GM18873 (cell line): ENCODE results near the gene ZNF280D.
"Not testable (repeated sequence)": the region's sequence is repeated elsewhere in the genome, so short reads cannot be mapped to it uniquely, and the experiment has no call there.

ENCODE experiments used
- ATAC-seq: cut with Tn5 transposase; IDR thresholded peaks from one replicate; pipeline ENCODE4 v1.9.1; 2021; ENCODE audit warnings: mild to moderate bottlenecking, moderate library complexity, moderate number of reproducible peaks; ENCODE audit not compliant: unreplicated experiment, low FRiP score

ZNF280D gene

DNA sequence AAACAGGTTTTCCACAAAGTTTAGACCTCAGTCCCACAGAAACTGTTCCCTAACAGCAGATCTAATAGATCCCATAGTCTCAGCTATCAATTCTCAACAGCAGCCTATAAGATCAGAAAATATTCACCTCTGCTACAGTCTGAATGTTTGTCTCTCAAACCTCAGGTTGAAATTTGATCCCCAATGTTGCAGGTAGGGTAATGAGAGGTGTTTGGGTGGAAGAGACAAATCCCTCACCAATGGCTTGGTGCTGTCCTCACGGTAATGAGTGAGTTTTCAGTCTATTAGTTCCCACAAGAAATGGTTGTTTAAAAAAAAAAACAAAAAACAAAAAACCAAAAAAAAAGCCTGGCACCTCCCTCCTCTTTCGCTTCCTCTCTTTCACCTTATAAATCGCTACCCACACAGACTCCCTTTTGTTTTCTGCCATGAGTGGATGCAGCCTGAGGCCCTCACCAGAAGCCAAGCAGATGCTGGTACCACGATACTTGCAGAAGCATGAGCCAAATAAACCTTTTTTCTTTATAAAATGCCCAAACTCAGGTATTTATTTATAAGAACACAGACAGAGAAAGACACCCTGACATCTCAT is 14.2 kb downstream of the ZNF280D start:
- no peak for ATAC-seq

DNA sequence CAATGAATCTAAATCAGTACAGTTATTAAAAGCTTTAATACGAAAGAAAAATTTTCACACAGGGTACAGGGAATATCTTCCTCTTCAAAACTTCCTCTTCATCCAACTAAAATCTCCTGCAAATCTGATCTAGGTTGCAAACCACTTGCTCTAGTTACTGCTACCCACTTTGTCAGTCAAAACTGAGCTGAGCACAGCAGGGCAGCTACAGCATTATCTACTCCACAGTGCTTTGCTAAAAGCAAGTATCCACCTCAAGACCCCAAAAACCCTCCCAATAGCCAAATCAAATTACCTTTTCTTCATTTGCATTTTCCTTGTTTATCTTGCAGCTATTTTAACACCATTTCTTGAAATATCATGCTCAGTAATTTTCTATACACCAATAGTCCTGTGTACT is 14.7 kb downstream of the ZNF280D start:
- ATAC-seq = no peak

DNA sequence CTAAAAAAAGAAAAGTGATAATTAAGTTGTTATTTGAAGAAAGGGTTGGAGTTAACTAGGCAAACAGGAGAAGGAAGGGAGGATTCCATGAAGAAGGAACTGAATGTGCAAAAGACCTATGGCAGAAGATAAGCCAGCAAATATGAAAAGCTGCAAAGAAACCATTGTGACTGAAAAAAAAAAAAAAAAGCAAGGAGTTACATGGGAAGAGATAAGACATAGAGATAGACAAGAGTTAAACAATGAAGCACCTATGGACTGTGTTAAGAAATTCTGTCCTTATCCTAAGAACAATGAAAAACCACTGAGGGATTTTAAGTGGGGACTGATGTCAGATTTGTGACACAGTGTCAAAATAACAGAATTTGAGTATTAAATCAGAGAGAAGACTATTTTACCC is 17.0 kb downstream of the ZNF280D start:
- ATAC-seq = no peak

DNA sequence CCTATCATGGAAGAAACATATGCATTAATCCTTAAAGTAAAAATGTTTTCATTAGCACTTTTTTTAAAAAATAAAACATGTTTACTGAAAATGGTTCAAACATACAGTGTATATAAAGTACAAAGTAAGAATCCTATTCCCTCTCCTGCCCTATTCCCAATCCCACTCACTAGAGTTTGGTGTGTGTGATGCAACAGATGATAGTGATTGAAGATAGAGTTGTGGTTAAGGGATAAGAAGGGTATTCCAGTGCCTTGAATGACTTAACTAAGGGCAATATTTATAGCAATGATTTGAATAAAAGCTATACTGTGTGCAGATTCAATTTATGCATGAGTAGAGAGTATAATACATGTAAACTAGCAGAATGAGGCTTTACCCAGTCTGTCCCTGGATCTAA is 18.1 kb downstream of the ZNF280D start:
- no peak for ATAC-seq

DNA sequence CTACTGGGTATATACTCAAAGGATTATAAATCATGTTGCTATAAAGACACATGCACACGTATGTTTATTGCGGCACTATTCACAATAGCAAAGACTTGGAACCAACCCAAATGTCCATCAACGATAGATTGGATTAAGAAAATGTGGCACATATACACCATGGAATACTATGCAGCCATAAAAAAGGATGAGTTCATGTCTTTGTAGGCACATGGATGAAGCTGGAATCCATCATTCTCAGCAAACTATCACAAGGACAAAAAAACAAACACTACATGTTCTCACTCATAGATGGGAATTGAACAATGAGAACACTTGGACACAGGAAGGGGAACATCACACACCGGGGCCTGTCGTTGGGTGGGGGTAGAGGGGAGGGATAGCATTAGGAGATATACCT is 23.8 kb downstream of the ZNF280D start:
- ATAC-seq = not testable (repeated sequence)

DNA sequence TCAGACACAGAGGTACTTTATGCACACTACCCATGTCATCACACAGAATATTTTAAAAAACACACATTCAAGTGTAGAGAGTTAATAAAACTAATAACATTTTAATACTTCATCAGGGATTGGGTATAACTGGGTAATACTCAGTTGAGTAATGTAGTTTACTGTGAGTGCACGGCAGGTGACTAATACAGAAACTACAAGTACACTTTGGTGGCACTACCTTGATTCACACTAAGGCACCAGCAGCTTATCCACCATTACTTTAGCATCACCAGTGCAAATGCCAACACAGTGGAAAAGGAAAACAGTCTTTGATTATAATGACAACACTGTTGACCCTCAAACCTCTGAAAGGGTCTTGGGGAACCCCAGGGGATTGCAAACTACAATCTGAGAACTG is 33.6 kb downstream of the ZNF280D start:
- ATAC-seq = no peak

DNA sequence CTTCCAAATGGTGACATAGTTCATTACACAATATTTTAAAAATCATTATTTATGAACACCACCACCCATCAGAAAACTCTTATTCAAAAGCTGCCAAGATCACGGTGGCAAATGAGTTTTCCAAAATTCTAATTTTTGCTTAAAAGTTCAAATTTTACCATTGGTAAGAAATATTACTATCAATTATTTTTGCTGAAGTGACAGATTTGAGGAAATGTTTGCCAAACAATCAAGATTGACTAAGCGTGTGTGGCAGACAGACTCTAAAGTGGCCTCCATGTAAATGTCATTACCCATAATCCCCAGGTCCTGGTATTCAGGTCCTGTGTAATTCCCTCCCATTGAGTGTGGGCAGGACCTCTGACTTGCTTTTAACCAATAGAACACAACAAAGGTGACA is 35.0 kb downstream of the ZNF280D start:
- ATAC-seq = no peak

DNA sequence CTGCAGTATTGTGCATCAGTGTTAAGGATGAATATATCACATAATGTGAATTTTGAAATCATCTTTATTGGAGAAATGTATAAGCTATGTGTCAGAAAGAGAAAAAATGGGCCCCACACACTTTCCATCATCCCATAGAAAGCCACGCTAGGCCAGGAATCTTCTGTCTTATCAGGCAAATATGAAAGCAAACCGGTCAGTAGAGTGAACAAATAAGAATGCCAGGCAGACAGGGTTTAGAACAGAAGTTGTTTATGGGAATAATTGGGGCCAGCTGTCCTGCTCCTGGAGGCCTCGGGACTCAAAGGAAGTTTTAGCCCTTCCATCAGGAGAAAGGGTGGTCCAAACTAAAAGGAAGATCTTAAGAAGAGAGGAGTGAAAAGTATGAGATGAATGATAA is 39.5 kb downstream of the ZNF280D start:
- ATAC-seq = no peak

DNA sequence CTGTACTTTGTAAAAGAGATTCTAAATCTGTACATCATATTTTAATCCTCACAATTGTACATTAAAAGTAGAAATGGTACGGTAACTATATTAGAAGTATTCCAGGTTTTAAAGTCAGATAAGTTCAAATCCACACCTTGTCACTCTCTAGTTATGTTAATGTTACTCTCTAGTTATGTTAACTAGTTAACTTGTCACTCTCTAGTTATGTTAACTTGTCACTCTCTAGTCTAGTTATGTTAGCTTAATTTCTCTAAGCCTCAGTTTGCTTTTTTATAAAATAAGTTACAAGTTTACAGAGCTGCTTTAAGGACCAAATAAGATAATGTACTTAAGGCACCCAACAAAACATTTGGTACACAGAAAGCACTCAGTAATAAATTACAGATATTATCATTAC is 42.6 kb downstream of the ZNF280D start:
- ATAC-seq = no peak

DNA sequence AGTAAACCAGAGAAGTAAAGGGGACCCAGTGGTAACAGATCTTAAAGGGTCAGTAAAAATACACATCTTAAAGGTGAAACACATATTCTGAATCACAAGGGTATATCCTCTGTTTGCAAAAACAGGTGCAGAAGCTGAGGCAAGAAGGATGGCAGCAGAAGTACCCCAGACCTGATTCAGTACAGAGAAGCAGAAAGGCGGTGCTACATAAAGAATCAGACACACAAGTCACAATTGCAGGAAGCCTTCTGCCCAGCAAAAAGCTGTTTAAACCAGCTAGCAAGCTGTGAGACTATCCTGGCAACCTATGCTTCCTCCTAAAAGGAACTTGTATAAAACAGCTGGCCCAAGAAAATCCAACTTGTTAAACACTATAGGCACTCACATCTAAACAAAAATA is 49.4 kb downstream of the ZNF280D start:
- no peak for ATAC-seq

DNA sequence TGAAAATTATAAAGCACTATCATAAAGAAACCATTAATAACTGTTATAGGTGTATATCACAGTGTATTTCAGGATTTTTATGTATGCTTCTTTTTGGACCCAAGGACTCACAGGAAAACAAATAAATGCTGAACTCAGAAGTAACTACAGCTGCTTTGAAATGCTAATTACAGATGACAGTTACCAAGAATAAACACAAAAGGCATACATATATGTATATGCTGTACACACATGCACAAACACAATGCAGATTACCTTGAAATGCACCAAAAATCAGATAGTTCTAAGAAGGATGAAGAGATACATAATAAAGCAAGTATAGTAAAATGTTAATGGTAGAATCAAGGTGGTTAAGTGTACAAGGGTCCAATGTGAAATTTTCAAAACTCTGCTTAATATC is 52.2 kb downstream of the ZNF280D start:
- no peak for ATAC-seq

DNA sequence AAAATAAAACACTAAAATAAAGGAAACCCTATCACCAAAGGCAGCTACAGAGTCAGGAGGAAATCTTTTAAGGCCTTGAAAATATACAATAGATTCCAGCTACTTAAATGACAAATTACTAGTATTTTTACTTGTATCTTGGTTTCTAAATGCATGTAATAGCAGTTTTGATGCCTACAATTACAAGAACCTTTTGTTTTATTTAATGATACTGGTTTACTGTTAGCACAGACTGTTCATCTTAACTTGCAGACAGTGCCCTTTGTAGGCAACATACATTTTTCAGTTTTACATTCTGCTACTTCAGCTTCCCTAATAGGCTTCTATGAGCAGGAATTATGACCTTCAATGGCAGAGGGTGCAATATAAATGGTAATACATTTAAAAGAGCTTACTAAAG is 54.1 kb downstream of the ZNF280D start:
- no peak for ATAC-seq

DNA sequence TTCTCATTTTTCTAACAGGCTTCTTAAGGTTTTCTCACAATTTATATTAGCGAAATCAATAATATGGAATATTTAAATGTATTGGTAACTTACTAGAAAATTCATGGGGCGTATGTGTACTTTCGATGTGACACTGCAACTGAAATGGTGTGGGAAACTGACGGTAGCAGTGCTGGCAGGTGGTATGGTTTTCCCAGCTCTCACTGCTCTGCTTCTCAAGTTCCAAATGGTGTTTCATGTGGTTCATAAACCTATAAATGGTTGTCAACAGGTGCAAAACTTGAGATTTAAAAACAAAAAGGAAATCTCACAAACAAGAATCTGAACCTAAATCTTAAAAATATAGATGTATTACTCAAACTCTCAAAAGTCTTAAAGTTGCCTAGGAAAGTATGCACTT is 54.7 kb downstream of the ZNF280D start:
- no peak for ATAC-seq

DNA sequence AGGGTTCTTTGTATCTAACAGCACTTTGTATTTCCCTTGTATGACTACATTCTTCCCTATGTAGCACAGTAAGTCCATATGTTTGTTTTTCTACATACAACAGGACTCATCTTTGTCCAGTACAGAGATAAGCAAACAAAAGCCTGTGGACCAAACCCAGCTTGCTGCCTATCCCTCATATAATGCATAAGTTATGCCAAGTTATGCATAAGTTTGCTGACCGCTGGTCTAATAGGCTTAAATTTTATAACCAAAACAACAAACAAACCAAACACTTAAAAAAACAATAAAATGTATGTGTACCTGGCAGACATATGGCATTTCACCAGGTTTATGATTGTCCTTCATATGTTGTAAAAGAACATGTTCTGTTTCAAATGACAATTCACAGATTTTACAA is 56.0 kb downstream of the ZNF280D start:
- no peak for ATAC-seq

DNA sequence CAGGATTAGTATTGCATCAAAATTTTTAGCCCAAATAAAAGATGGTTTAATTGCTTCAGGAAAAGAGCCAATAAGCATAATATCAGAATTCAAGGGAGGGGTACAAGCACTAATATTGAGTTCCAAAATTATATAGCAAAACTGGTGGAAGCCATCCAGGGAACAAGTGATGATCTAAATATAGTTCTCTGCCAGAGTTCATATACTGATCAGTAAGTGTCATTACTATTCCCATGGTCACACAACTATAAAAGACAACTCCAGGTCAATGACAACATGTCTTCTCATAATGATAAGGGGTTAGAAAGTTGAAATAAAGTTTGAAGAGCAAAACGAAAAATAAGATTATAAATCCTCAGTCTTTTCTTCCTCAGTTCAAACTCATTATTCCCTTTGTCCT is 57.4 kb downstream of the ZNF280D start:
- ATAC-seq = no peak

DNA sequence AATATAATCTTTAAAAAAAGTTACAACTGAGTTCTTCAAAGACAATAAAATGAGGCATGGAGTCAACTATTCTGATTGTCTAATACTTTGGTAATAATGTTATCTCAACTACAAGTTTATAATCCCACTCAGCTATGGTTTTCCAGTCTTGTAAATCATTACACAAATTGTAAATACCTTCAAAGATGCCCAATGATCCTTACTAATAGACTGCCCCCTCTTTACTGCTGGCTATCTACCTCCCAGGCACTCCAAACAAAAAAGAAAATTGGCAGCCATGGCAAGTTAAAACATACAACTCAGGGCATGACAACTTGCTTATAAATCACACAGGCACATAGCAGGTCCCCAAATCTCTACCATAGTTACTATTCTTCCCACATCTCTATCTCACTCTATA is 58.5 kb downstream of the ZNF280D start:
- ATAC-seq = no peak

DNA sequence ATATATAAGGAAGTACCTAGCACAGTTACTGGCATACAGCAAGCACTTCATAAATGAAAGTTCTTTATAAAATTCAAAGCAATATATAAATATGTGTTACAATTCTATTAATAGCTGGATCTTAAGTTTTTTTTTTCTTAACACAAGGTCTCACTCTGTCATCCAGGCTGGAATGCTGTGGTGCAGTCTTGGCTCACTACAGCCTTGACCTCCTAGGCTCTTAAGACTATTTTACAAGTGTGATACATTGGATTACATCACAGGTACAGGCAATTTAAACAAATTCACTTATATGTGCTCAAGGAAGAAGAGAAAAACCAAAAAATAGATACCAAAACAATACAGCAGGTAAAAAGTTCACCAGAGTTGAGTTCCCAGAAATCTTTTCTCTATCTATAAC is 60.6 kb downstream of the ZNF280D start:
- ATAC-seq = no peak

DNA sequence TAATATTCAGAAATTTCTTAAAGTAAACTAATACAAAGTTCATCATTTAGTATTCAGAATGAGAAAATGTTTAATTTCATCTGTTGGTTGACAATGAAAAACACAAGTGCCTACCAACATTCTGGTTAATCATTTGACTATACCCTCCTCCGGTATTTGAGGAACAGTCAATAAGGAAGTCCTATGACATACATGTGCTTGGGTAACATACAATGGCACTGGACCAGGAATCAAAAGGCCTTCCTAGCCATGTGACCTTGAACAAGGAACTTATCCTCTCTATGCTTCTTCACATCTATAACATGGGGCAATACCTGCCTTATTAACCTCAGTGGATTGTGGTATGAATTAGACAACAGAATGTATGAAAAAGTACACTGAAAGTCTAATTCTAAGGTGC is 65.8 kb downstream of the ZNF280D start:
- ATAC-seq = no peak

DNA sequence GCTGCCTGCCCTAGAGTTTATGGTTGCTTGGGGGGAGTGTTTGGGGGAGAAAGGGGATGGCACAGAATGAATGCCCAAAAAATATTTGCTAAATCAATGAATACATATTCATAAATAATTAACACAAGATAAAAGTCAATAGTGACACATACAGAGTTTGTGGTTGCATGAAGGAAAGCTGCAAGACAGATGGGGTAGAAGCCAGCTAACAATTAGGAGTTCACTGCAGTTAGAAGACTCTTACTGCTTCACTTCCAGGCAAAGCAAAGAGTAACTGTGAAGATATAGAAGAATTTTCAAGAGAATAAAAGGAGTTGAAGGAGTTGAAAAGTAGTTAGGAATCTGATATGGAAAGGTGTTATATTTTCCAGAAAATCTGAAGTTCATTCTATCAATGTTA is 72.4 kb downstream of the ZNF280D start:
- ATAC-seq = no peak

DNA sequence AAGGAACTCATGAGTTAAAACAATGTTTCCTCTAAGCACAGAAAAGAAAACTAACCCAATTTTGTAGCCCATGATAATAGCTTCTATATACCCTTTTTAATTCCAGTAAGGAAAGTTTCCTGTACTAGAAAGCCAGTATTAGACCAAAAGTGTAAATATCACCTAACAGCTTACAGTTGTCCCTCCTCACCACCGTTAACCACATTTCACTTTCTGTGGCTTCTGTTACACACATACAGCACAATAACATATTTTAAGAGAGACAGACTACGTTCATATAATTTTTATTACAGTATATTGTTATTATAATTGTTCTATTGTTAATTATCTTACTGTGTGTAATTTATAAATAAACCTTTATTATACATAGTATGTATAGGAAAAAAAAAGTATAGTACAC is 74.1 kb downstream of the ZNF280D start:
- ATAC-seq = no peak

DNA sequence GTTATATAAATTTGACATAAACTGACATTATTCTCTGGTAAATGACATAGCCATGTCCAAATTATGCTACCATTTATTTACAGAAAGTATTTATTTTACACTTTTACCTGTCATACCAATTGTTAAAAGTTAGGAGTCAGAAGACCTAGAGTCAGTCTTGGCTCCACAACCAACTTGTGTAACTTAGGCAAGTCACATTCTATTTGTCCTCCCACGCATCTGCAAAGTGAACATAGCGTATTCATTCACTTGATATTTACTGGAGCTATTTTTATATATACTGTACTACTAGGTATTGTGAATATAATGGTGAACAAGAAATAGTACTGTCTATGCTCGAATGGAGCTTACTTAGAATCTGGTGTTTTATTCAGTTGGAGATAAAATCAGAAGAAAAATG is 78.7 kb downstream of the ZNF280D start:
- no peak for ATAC-seq

DNA sequence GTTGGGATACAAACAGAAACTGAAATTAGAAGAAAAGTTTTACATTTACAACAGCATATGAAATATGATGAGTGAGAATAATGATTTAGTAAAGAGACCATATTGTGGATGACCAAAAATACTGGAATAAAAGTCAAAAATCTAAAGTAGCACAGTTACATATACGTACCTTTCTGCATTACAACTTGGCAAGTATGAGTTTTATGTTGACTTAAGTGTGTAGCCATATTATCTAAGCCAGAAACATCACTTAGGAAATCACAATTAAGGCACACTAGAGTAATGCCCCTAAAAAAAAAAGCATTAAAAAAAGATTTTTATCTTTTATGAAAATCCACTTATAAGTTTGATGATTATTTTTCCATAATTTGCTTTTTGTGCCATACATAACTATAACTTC is 79.1 kb downstream of the ZNF280D start:
- no peak for ATAC-seq

DNA sequence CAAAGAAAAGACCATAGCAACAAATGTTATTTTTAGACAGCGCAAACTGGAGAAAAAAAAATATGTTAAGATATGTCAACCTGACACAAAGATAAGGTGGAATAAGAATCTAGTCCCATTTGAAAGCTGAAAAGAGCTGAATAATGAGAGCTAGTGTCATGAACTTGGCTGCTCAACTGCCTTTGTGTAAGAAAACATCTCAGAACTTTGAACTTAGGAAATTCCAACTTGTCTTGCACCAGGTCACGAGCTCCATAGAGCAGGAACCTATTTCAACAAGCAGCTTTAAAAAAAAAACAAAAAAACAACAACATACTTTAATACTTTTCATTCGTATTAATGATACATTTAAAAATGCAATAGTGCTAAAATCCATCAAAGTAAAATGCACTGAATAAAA is 79.5 kb downstream of the ZNF280D start:
- ATAC-seq = no peak
